HG03097 (cell line): ENCODE results near the gene ZNF813.

Experiments
- ATAC-seq: cut with Tn5 transposase; IDR thresholded peaks from one replicate; pipeline ENCODE4 v1.9.1; 2021; ENCODE audit not compliant: unreplicated experiment, low FRiP score

ZNF813 gene

GRCh38 chr19:53519446-53519845 is 51.9 kb downstream of the ZNF813 start:
- ATAC-seq: no peak

GRCh38 chr19:53520163-53520546 is 52.6 kb downstream of the ZNF813 start:
- no peak for ATAC-seq

GRCh38 chr19:53520547-53521372 is 53.2 kb downstream of the ZNF813 start:
- ATAC-seq: peak; percentile 99

DNA sequence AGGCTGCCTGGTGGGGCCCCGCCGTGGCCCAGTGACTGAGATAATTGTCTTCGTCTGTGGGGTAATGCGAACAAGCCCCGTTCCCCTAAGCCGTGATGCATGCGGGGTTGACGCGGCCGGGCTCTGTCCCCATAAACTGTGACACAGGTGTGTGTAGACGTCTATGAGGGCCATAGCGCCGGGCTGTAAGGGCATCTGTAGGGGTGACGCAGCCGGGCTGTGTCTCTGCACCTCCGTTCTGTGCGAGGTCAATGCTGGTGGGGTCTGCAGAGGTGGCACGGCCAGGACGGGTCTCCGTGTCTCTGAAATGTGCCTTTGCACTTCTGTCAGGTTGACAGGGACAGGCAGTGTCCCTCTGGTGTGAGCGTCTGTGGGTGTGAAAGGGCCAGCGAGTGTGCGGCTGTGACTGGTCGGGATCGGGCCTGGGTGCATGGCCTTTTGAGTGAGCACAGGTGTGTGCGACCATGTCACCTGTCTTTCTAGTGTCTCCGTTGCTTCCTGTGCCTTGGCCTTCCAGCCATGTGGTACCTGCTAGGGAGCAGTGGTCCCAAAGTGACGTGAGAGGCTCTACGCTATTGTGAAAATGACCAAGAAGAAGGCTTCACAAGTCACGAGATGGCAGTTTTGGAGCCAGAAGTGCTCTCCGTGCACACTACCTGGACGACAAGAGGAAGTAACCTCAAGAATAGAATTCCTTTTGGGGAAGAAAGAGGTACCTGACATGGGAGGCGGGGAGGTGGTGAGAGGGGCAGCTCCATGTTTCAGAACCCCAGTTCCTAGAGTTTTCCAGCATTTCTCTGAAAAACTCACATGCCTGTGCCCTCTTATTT is 54.1 kb downstream of the ZNF813 start:
- no peak for ATAC-seq

DNA sequence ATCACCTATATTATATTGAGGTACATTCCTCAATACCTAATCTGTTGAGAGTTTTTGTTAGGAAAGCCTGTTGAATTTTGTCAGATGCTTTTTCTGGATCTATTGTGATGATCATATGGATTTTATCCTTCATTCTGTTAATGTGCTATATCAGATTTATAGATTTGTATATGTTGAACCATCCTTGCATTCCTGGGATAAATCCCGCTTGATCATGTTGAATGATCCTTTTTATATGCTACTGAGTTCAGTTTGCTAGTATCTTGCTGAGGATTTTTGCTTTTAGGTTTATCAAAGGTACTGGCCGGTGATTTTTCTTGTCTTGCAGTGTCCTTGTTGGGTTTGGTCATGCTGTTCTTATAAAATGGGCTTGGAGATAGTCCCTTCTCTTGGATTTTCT is 58.4 kb downstream of the ZNF813 start:
- ATAC-seq: no peak

- ATAC-seq: no peak
These were observed 63.1 kb downstream of the ZNF813 start for GRCh38 chr19:53530622-53531021.

GRCh38 chr19:53531457-53531856 is 63.9 kb downstream of the ZNF813 start:
- ATAC-seq: no peak

- no peak for ATAC-seq
These were observed 64.8 kb downstream of the ZNF813 start for GRCh38 chr19:53532362-53532761.

DNA sequence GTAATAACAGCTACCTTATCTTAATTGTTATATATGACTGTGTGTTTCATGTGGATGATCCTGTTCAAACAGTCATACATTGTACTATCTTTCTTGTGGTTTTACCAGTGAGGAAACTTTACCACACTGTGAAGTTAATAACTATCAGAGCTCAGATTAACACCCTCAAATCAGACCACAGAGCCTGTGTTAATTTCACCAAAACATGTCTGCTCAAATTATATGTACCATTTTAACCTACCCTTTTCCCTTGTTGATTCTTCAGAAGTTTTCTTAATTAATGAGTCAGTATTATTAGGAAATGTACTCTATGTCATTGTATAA is 68.7 kb downstream of the ZNF813 start:
- ATAC-seq: no peak

DNA sequence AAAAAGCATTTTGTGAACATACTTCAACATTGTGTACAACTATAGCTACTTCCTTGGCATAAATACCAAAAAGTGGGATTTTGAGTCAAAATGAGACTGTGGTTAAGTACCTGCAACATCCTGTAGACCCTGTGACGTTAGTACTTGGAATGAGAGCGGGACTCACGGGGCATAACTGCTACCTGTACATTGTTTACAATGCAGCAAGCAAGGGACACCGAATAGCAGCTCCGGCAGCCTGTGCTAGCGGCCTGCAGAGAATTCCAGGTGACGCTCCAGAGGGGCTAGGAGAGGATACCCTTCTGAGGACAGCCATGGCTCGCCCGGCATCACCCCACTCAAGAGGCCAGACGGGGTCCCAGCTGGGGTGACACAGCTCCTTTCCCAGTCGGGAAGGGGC is 69.6 kb downstream of the ZNF813 start:
- no peak for ATAC-seq

DNA sequence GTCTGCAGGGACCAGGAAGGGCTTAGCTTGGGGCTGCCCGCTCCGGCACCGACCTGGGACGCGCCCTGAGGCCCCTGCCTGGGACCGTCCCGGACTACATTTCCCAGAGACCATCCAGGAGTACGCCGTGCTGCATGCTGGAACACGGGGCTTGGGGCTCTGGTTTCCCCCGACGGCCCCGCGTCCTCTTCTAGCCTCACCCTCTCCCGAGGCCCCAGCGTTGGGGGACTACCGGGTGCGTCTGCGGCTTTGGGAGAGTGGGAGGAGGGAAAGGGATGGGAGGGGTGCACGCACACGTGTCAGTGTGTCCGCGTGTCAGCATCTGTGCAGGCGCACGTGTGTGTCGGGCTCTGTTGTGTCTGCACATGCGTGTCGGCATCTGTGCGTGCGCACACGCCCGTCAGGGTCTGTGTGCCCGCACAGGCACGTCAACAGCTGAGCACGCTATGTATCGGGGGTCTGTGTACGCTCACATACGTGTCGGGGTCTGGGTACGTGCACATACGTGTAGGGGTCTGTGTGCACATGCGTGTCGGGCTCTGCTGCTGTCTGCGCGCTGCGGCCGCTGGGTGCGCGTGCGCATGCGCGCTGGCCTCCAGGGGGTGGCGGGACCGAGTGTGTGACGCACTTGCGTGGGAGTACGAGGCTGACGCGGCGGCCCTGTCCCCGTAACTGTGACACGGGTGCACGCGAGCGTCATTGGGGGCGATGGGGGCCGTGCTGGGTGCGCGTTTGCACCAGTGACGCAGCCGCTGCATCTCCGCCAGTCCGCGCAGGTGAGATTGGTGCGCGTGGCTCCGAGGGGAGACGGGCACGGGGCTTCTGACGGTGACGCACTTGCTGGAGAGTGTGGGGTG is 70.2 kb downstream of the ZNF813 start, which contains the start of gene ZNF331:
TSS of gene ZNF331 (plus strand) at position 625 of the 857 bp plus-strand sequence. CDS start 31,232 bp downstream, outside the sequence.
- peak; percentile 68 for ATAC-seq

DNA sequence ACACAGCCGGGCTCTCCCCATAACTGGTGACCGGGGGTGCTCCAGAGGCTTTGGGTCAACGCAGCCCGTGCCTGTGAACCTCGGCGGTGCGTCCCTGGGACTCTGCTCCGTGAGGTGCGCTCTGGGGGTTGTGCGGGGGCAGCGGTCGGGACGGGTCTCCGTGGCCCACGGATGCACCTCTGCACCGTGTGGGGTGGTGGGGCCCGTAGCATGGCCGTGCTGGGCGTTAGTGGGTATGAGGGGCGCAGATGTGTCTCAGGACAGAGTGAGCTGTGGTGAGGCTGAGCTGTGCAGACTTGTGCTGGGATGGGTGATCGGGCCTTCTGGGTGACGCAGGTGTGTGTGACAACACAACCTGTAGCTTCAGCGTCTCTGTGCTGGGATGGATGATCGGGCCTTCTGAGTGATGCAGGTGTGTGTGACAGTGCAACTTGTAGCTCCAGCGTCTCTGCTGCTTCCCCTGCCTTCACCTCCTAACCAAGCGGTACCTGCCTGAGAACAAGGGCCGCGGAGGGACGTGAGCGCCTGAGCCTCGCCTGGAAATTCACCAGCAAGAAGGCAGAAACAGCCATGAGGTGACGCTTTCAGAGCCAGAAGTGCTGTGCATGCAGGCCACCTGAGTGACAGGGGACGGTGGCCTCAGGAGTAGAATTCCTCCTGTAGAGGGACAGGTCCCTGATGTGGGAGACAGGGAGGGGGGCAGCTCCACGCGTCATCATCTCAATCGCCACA is 71.0 kb downstream of the ZNF813 start:
- peak; percentile 23 for ATAC-seq

GRCh38 chr19:53540091-53540490 is 72.6 kb downstream of the ZNF813 start:
- ATAC-seq: no peak

GRCh38 chr19:53541971-53542370 is 74.4 kb downstream of the ZNF813 start:
- ATAC-seq: no peak

DNA sequence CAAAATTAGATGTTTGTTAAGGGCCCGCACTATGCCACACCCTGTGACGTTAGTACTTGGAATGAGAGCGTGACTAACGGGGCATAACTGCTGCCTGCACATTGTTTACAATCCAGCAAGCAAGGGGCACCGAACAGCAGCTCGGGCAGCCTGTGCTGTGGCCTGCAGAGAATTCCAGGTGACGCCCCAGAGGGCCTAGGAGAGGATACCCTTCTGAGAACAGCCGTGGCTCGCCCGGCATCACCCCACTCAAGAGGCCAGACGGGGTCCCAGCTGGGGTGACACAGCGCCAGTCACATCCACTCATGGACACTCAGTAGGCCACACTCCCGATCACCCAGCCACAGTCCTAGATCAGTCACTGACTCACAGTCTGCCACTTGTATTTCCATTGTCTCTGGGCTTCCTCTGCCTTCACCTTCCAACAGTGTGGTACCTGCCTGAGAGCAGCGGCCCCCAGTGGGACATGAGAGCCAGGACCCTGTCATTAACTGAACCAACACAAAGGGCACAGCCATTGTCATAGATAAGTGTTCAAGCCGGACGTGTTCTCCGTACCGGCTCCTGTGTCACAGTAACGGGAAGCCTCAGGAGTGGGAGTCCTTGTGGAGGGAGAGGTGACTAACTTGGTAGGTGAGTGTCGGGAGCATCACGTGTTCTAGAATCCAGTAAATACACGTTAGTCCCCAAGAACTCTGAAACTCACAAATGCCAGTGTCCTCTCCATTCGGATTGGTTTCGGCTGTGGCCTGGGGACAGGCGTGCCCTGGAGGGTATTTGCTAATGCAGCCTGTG is 77.9 kb downstream of the ZNF813 start:
- no peak for ATAC-seq
